Stimulated activated CD8-positive, alpha-beta memory T cell treated with anti-CD3 and anti-CD28 coated beads, Interleukin-4, amount 100 ng/mL, for 4 hours (primary cell): ENCODE data around the gene DAD1.
"Not testable (repeated sequence)": the region's sequence is repeated elsewhere in the genome, so short reads cannot be mapped to it uniquely, and the experiment has no call there.

Experiments used
- DNase-seq, 2 donors: peaks; one replicate each; pipeline ENCODE4 v3.0.0-alpha.2; 2020; ENCODE audit warnings: low read depth in 2 of 2, low spot score in 1 of 2

The DAD1 gene

DNA sequence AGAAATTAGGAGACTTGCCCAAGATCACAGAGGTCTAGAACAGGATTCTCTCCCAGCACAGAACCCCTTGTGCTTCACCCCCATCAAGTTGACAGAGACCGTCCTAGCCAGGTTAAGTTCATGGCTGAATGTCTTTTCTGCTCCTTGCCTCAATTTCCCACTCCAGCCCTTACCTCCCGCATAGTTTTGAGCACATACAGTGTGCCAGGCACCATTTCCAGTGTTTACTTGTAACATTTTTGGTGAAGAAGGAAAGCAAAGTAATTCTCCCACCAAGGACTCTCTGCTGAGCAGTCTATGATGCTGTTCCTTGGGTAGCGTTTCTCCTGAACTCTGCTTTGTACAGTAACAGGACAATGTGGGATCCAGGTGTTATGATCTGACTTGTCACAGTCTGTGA is 10.3 kb upstream of the DAD1 start:
- DNase-seq = no peak

DNA sequence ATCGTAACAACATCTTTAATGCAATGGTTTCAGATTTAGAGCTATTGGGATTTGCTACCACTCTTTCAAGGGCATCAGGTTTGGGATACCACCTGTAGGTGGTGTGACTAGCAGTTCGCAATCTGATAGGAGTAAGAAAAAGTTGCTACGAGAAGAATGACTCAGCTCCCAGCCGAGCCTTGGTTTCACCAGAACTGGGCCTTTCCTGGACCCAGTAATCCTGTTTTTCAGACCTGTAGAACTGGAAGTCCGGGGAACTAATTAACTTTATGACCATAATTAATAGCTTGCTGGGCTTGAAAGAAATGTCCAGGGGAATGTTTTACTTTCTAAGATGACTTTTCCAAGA is 9.8 kb upstream of the DAD1 start:
- no peak for DNase-seq

DNA sequence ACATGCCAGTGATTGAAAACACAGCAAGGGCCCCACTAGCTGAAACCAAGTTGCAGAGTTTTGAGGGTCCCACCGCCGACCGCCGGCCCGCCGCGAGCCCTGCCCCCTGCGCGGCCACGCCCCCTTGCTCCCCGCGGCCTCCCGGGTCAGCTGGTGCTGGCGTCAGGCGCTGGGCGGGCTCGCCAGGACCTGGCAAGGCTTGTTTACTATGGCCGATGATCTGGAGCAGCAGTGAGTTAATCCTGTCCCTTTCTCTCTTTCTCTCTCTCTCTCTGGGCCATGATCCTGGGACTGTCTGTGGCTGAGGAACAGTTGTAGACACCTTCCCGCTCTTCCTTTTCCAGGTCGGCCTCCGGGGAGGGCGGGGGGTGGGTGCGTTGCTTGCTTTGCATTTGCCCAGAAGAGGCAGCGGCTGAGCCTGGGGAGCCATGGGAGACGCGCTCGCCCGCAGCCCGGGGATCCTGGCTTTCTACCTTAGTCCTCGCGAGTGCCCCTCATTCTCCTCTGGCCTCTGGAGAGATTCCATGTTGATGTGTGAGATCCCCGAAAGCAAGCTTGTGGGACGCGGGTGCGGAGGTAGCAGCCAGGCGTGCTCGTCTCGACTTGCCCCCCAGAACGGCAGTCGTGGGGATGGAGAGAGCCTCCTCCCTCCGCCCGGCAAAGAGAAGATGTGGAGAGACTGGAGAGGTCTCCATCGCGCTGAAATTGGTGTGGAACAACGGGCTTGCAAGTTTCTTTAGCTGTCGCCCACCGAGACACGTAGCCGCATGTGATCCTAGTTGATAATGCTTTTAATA is 9.3 kb upstream of the DAD1 start, which contains the start of gene ABHD4:
Gene ABHD4 (plus strand): TSS at position 202 of the 797 bp plus-strand sequence. CDS start 7 bp downstream, at position 209.
- peak in 1 of 2 donors; percentile 27 for DNase-seq

DNA sequence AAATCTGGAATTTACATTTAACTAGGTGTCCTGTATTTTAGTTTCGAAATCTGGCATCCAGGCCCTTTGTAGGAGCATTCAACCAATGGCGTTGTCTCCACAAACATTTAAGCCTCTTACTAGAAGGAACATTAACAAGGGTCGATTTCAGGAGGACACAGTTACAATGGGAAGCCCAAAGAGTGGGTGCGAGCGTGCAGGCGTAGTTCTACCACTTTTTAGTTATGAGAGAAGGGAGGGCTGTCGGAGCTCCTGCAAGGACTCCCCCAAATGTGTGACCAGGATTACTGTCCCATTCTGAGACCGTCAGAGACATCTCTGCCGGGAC is 8.7 kb upstream of the DAD1 start:
- DNase-seq = no peak

- DNase-seq = no peak
Observed at GRCh38 chr14:22597265-22597664, 8.2 kb upstream of the DAD1 start.

DNA sequence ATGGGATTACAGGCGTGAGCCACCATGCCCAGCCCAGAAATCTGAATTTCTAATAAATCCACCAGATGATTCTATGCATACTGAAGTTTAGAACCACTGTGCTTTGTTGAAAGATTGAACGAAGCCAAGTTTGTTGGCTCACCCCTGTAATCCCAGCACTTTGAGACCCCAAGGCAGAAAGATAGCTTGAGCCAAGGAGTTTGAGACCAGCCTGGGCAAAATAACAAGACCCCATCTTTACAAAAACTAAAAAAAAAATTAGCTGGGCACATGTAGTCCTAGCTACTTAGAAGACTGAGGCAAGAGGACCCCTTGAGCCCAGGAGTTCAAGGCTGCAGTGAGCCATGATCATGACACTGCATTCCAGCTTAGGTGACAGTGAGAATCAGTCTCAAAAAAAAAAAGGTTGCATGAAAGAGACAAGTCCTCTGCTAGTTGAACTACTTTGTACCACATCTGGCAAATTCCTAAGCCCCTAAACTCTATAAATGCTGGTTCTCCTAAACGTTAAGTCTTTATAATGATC is 7.4 kb upstream of the DAD1 start:
- no peak for DNase-seq

DNA sequence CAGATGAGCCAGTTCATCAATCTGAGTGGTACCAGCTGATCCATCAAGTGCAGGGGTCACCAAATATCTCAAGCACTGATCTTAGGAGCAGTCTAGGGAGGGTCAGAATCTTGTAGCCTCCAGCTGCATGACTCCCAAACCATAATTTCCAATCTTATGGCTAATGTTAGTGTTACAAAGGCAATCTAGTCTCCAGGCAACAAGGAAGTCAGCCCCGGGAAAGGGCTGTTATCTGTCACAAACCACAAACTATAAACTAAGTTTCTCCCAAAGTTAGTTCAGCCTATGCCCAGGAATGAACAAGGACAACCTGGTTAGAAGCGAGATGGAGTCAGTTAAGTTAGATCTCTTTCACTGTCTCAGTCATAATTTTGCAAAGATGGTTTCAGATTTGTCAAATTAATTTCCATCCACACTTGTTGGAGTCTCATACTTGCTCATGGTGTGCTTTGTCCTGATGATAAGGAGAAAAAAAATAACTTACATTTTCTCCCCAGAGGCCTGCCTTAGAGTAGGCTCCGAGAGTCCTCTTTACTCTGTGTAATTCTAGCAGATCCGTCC is 5.2 kb upstream of the DAD1 start:
- no peak for DNase-seq

DNA sequence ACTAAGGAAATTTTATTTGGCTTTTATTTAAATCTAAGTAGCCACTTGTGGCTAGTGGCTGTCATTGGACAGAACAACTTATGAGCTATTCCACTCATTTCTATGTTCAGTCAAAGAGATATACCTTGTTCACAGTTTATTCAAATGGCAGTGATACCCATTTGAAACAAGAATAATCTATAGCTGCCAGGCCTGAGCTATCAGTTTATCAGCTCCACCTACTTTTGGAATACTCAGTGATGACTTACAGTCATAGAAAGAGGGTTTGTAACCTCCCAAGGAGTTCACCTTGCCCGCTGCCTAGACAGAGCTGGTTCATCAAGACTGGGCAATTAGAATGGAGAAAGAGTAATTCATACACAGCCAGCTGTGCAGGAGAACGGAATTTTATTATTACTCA is 4.6 kb upstream of the DAD1 start:
- no peak for DNase-seq

GRCh38 chr14:22593189-22593588 is 4.2 kb upstream of the DAD1 start:
- no peak for DNase-seq

GRCh38 chr14:22588526-22589095 is 413 bp downstream of the DAD1 start:
- DNase-seq = no peak

- DNase-seq = not testable (repeated sequence)
Observed at GRCh38 chr14:22587677-22588422, 1.2 kb downstream of the DAD1 start.

- no peak for DNase-seq
Observed at GRCh38 chr14:22587247-22587646, 1.8 kb downstream of the DAD1 start.

DNA sequence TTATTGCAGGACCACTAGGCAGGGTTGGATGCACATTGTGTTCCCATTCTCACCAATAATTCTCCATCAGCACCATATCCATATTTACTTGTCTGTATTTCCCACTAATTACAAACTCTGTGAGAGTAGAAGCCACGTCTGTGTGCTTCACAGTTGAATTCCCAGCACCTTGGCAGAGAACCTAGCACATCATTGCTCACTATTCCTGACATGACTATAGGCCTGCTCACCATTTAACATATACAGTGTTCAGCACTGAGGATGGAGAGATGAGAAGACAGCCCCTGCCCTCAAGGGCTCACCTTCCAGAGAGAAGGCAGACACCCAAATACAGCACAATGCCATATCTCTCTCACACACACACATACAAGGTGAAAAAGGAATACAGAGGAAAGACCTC is 5.0 kb downstream of the DAD1 start:
- DNase-seq = no peak

GRCh38 chr14:22580625-22581024 is 8.4 kb downstream of the DAD1 start:
- DNase-seq = no peak

DNA sequence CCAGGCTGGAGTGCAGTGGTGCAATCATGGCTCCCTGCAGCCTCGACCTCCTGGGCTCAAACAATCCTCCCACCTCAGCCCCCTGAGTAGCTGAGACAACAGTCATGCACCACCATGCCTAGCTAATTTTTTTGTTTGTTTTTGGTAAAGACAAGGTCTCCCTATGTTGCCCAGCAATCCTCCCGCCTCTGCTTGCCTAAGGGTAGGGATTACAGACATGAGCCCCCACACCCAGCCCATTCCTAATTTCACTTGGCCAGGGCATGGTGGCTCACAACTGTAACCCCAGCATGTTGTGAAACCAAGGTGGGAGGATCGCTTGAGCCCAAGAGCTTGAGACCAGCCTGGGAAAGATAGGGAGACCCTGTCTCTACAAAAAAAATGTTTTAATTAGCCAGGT is 9.1 kb downstream of the DAD1 start:
- no peak for DNase-seq

DNA sequence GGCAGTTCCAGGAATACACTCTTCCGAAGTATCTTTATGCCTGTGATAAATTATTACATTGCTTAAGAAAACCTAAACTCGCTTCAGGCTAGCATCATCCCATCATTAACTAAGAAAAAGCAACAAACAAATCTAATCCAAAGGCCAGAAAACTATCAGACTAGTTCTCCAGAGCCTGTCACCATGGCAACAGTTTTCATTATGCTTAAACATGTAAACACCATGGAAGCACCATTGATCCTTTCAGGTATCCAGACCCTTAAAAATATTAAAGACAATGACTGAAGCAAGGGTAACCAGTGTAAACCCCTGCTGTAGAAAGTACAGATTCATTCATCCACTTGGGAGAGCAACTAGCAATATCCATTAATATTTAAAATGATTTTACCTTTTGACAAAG is 9.8 kb downstream of the DAD1 start:
- no peak for DNase-seq

DNA sequence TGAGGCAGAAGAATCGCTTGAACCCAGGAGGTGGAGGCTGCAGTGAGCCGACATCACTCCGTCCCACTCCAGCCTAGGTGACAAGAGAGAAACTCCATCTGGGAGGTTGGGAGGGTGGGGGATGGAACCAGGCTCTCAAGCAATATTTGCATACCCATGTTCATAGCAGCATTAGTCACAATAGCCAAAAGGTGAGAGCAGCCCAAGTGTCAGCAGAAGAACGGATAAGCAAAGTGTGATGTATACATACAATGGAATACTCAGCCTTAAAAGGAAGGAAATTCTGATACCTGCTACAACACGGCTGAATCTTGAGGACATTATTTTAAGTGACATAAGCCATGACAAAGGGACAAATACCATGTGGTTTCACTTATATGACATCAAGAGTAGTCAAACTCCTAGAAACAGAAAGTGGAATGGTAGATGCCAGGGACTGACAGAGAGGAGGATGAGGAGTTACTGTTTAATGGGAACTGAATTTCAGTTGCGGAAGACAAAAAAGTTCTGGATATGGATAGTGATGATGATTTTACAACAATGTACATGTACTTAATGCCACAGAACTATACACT is 11.6 kb downstream of the DAD1 start:
- no peak for DNase-seq

GRCh38 chr14:22573804-22574203 is 15.2 kb downstream of the DAD1 start:
- no peak for DNase-seq

GRCh38 chr14:22572562-22573058 is 16.4 kb downstream of the DAD1 start:
- DNase-seq = no peak

DNA sequence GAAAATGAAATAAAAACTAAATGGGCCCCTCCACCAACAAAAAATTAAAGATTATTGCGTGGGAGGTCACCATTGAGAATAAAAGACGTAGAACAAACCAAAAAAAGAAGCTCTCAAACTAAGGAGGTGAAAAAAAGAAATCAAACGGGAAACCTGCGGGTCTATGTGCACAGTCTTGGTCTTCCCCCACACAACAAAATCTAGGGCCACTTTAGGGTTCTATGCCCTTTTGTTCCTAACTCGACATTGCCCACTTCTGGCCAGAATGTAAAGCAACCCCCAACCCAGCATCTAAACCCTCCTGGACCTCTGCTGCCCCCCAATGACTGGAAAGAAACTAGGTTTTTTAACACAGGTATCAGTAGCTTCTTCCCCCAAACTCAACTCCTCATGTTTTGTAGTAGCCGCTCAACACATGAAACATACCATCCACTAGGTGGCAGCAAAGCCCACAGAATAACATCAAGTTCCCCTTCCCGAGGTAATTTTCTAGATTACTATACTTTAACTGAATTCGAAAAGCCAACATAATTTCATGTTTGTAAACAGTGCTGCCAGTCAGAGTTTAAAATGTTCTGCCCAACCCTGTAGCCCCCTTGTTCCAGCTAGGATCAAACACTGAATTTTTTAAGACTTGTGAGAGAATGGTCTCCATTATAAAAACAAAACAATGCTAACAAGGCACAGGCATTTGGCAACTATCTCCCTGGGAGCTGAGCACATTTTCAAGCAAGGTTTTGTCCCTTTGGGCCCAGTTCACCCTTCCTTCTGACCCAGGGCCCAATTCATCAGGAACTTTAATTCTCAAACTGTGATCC is 18.7 kb downstream of the DAD1 start:
- DNase-seq = peak; percentile 53 to 70
